ENCODE results near the gene GALNT9. TPM values are rescaled to one million over a fixed set of nuclear protein-coding genes. Genes with fewer than 3 reads are reported as not detected.

GALNT9 gene
- polyA plus RNA-seq, 1 of the 3 experiments (the other 2 are of a cell fraction), result not detected

- no peak overlapping the region for H2AFZ ChIP-seq (ENCODE audit: low read depth)
- no peaks in the 10 kb centered on the region for H3K9me2 ChIP-seq
- no peak overlapping the region for H3K27ac ChIP-seq (ENCODE audit: low read depth in 2 of 2, low read length in 1 of 2)
- H3K9me3 ChIP-seq, result no peaks in the 10 kb centered on the region
- ChIA-PET CTCF (interaction anchor here (1.7 kb wide), 1 partner anchor 70 kb away, joined by 4 read pairs; no protein-coding TSS in a partner anchor), POLR2A (no interaction called here)
- 55% methylated on average over 23 of the region's 23 CpGs for WGBS (ENCODE audit: low lambda C conversion rate)
- H4K20me1 ChIP-seq (ENCODE audit: insufficient read depth), result no peaks in the 10 kb centered on the region
- H3K4me1 ChIP-seq (ENCODE audit: control insufficient read depth in 1 of 2, insufficient read depth in 2 of 2, low read depth in 1 of 2, low read length in 1 of 2), result no peaks in the 10 kb centered on the region
- H3K4me2 ChIP-seq, result no peak overlapping the region
- TF ChIP-seq USF1 (IDR thresholded peaks at IDR 0.05; ENCODE audit: borderline replicate concordance, low read depth), result no peak
- TF ChIP-seq FOXJ3 (CRISPR knock-in tag; IDR thresholded peaks at IDR 0.05), result no peak
- TF ChIP-seq TAF1 (IDR thresholded peaks at IDR 0.05; ENCODE audit: borderline replicate concordance, low read depth, low read length), result no peak
- H3K27me3 ChIP-seq (ENCODE audit: insufficient read depth), result peaks cover 86% of the 10 kb centered on the region
- no peak overlapping the region for H3K4me3 ChIP-seq (ENCODE audit: low read depth in 2 of 2, low read length in 1 of 2)
- H3K36me3 ChIP-seq (replicated peaks in 1 of 2; ENCODE audit: control insufficient read depth in 1 of 2, insufficient read depth in 2 of 2, low read length in 1 of 2), result no peaks in the 10 kb centered on the region
- no peaks in the 10 kb centered on the region for H3K79me2 ChIP-seq (ENCODE audit: insufficient read depth)
- no peak for DNase-seq
- no peak overlapping the region for H3K9ac ChIP-seq
- H3F3A ChIP-seq (replicated peaks; ENCODE audit: insufficient read depth), result no peaks in the 10 kb centered on the region
Observed at GRCh38 chr12:132344601-132345000, 15.2 kb upstream of the GALNT9 start.

- Histone ChIP-seq H3F3A (replicated peaks; ENCODE audit: insufficient read depth) (no peaks in the 10 kb centered on the region), H4K20me1 (ENCODE audit: insufficient read depth) (no peaks in the 10 kb centered on the region), H3K27me3 (ENCODE audit: insufficient read depth) (peaks cover 90% of the 10 kb centered on the region), H3K9me3 (no peaks in the 10 kb centered on the region), H3K36me3 (replicated peaks in 1 of 2; ENCODE audit: control insufficient read depth in 1 of 2, insufficient read depth in 2 of 2, low read length in 1 of 2) (no peaks in the 10 kb centered on the region), H3K27ac (ENCODE audit: low read depth in 2 of 2, low read length in 1 of 2) (no peak overlapping the region), H2AFZ (ENCODE audit: low read depth) (no peak overlapping the region), H3K9ac (no peak overlapping the region), H3K9me2 (no peaks in the 10 kb centered on the region), H3K4me2 (no peak overlapping the region), H3K4me1 (ENCODE audit: control insufficient read depth in 1 of 2, insufficient read depth in 2 of 2, low read depth in 1 of 2, low read length in 1 of 2) (no peaks in the 10 kb centered on the region), H3K4me3 (ENCODE audit: low read depth in 2 of 2, low read length in 1 of 2) (no peak overlapping the region), H3K79me2 (ENCODE audit: insufficient read depth) (no peaks in the 10 kb centered on the region)
- ChIA-PET CTCF (interaction anchor here (1.7 to 1.9 kb wide), 2 partner anchors 71 to 190 kb away, joined by 4 to 8 read pairs; no protein-coding TSS in a partner anchor), POLR2A (no interaction called here)
- WGBS (ENCODE audit: low lambda C conversion rate), result 6% methylated on average over 5 of the region's 11 CpGs
- TF ChIP-seq PBX3 (IDR thresholded peaks at IDR 0.05), result no peak
- TF ChIP-seq JUND (IDR thresholded peaks at IDR 0.05), result no peak
- no peak for TF ChIP-seq RFX5 (IDR thresholded peaks at IDR 0.05; ENCODE audit: low read length)
- TF ChIP-seq TCF12 (IDR thresholded peaks at IDR 0.05), result no peak
- no peak for DNase-seq
Observed at GRCh38 chr12:132344181-132344580, 14.8 kb upstream of the GALNT9 start.

- Histone ChIP-seq H3K9me2 (no peaks in the 10 kb centered on the region), H3K9ac (no peak overlapping the region), H3K36me3 (replicated peaks in 1 of 2; ENCODE audit: control insufficient read depth in 1 of 2, insufficient read depth in 2 of 2, low read length in 1 of 2) (no peaks in the 10 kb centered on the region), H3F3A (replicated peaks; ENCODE audit: insufficient read depth) (no peaks in the 10 kb centered on the region), H3K4me3 (ENCODE audit: low read depth in 2 of 2, low read length in 1 of 2) (no peak overlapping the region), H3K4me1 (ENCODE audit: control insufficient read depth in 1 of 2, insufficient read depth in 2 of 2, low read depth in 1 of 2, low read length in 1 of 2) (no peaks in the 10 kb centered on the region), H4K20me1 (ENCODE audit: insufficient read depth) (no peaks in the 10 kb centered on the region), H3K4me2 (no peak overlapping the region), H3K79me2 (ENCODE audit: insufficient read depth) (no peaks in the 10 kb centered on the region), H3K9me3 (no peaks in the 10 kb centered on the region), H3K27me3 (ENCODE audit: insufficient read depth) (peaks cover 89% of the 10 kb centered on the region), H2AFZ (ENCODE audit: low read depth) (no peak overlapping the region), H3K27ac (ENCODE audit: low read depth in 2 of 2, low read length in 1 of 2) (no peak overlapping the region)
- POLR2A ChIA-PET, result no interaction called here
- CTCF ChIA-PET, result interaction anchor here (1.9 kb wide), 1 partner anchor 190 kb away, joined by 8 read pairs; no protein-coding TSS in a partner anchor
- WGBS (ENCODE audit: low lambda C conversion rate), result 27% methylated on average over 23 of the region's 23 CpGs
- DNase-seq, result no peak
- TF ChIP-seq JUND (IDR thresholded peaks at IDR 0.05) (no peak), NFIC (IDR thresholded peaks at IDR 0.05; ENCODE audit: borderline replicate concordance) (no peak), IRF3 (IDR thresholded peaks at IDR 0.05; ENCODE audit: low read depth, low read length) (no peak), RCOR1 (IDR thresholded peaks at IDR 0.05; ENCODE audit: low read length) (no peak)
Observed at GRCh38 chr12:132343294-132344004, 14.1 kb upstream of the GALNT9 start.

Data from SK-N-SH (cell line).